HepG2 (cell line): ENCODE results near the gene ABCB9. TPM values are rescaled to one million over a fixed set of nuclear protein-coding genes. Genes with fewer than 3 reads are reported as not detected.

ENCODE experiments used
- FOXA3 ChIP-seq: IDR thresholded peaks from 2 replicates; pipeline ENCODE4 v1.6.1; 2016; ENCODE audit warnings: missing genetic modification reagents, missing compliant biosample characterization
- MED13 ChIP-seq: sonication (generic); formaldehyde crosslinking; IDR thresholded peaks from 2 replicates; pipeline ENCODE4 v1.5.0; 2020; ENCODE audit warnings: missing genetic modification reagents
- MIXL1 ChIP-seq: IDR thresholded peaks from 2 replicates; pipeline ENCODE4 v1.6.1; 2016
- POLR2A ChIP-seq, 2 experiments: IDR thresholded peaks; 2 replicates each; pipeline ENCODE4 v1.6.1; 2011; ENCODE audit warnings: low read depth in 2 of 2, low read length in 2 of 2, mild to moderate bottlenecking in 1 of 2, moderate library complexity in 1 of 2; ENCODE audit not compliant: insufficient read depth in 1 of 2
- SP5 ChIP-seq: IDR thresholded peaks from 2 replicates; pipeline ENCODE4 v1.6.1; 2016; ENCODE audit warnings: low read depth, borderline replicate concordance
- TARDBP ChIP-seq: sonication (generic); formaldehyde crosslinking; IDR thresholded peaks from 2 replicates; pipeline ENCODE4 v1.8.0; 2022; ENCODE audit warnings: mild to moderate bottlenecking, missing genetic modification reagents
- TBX3 ChIP-seq: fragments of 450-650 bp; IDR thresholded peaks from 2 replicates; pipeline ENCODE4 v1.6.1; 2017; ENCODE audit warnings: antibody characterized with exemption, mild to moderate bottlenecking, inconsistent platforms, borderline replicate concordance
- TEAD2 ChIP-seq: sonication (generic); formaldehyde crosslinking; IDR thresholded peaks from 2 replicates; pipeline ENCODE4 v1.9.0; 2021; ENCODE audit warnings: missing genetic modification reagents
- TERF1 ChIP-seq: sonication (generic); formaldehyde crosslinking; IDR thresholded peaks from 2 replicates; pipeline ENCODE4 v1.8.0; 2022; ENCODE audit warnings: mild to moderate bottlenecking, missing genetic modification reagents, moderate library complexity
- ZNF142 ChIP-seq: sonication (generic); formaldehyde crosslinking; IDR thresholded peaks from 2 replicates; pipeline ENCODE4 v1.4.0; 2020; ENCODE audit warnings: missing genetic modification reagents
- ZNF3 ChIP-seq: IDR thresholded peaks from 2 replicates; pipeline ENCODE4 v1.7.0; 2017; ENCODE audit warnings: inconsistent platforms
- ZNF687 ChIP-seq: sonication (generic); formaldehyde crosslinking; IDR thresholded peaks from 2 replicates; pipeline ENCODE4 v1.5.1; 2020; ENCODE audit warnings: mild to moderate bottlenecking, missing genetic modification reagents, moderate library complexity
- polyA plus RNA-seq, 8 experiments: library from polyadenylated mRNA; depleted of rRNA in 3 of 8; stranded (reverse) in 7 of 8; unstranded in 1 of 8; fragments of >200 nt; fragmentation: Illumina TruSeq in 4 of 8; extraction: Trizol in 4 of 8; gene quantifications; 2 replicates each; pipeline versions ENCODE4 v1.2.1 to v1.2.3, GENCODE V29; 2011 to 2016; ENCODE audit warnings: low read depth in 4 of 8, missing spikeins in 1 of 8, mixed read lengths in 1 of 8; ENCODE audit not compliant: insufficient read depth in 1 of 8
- total RNA-seq, 5 experiments: library from RNA; depleted of rRNA; stranded (reverse); fragments of >200 nt; fragmentation: Illumina TruSeq; extraction: Trizol; gene quantifications; 2 replicates each; pipeline ENCODE4 v1.2.3, GENCODE V29; 2016; ENCODE audit warnings: low read depth in 1 of 5
- TF ChIP-seq, protein P1 (sequence below): sonication (generic); formaldehyde crosslinking; IDR thresholded peaks from 2 replicates; pipeline ENCODE4 v1.4.0; 2020; ENCODE audit warnings: missing genetic modification reagents, borderline replicate concordance

The ABCB9 gene
- total and polyA plus RNA-seq, 2 of the 13 experiments (the other 11 are each of a cell fraction or from before 2014, with no cell fraction given): 5.1 to 6.0 TPM

DNA sequence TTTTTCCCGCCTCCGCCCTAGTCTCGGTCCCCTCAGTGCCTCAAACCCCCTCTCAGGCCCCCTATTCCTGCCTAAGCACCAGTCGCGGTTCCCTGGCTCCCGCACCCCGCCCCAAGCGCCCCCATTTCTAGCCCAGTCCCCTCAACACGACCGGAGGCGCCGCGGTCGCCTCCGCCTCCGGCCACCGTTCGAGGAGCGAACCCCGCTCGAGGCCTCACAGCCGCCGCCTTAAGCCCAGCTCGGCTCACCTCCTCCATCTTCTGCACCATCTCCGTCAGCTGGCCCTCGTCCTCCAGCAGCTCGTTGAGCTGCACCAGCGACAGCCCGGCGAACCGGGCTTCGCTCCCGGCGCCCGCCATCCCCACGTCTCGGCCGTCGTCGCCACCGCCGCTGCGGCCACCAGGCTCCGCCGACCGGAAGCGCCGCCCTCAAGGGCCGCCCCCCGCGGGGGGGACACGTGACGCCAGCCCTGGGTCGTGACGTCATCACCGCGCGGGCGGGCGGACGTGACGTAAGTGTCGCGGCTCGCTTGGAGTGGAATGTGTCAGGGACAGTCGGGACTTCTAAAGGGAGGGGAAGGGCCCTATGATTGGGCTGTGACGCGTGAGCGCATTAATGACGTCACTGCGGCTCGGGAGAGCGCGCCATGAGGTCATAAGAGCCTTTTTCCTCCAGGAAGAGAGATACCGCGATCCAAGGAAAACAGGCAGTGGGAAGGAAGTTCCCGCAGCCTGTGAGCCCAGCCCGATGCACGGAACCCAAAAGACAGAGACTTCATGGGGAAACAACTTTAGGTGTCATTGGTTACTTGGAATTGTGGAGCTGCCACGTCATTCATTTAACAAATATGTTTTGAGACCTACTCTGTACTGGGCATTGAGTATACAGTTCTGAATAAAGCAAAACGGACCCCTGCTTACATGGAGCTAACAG lies 70.3 kb downstream of the ABCB9 start, which contains the start of gene VPS37B (continued):
- TF ChIP-seq, protein P1, sequence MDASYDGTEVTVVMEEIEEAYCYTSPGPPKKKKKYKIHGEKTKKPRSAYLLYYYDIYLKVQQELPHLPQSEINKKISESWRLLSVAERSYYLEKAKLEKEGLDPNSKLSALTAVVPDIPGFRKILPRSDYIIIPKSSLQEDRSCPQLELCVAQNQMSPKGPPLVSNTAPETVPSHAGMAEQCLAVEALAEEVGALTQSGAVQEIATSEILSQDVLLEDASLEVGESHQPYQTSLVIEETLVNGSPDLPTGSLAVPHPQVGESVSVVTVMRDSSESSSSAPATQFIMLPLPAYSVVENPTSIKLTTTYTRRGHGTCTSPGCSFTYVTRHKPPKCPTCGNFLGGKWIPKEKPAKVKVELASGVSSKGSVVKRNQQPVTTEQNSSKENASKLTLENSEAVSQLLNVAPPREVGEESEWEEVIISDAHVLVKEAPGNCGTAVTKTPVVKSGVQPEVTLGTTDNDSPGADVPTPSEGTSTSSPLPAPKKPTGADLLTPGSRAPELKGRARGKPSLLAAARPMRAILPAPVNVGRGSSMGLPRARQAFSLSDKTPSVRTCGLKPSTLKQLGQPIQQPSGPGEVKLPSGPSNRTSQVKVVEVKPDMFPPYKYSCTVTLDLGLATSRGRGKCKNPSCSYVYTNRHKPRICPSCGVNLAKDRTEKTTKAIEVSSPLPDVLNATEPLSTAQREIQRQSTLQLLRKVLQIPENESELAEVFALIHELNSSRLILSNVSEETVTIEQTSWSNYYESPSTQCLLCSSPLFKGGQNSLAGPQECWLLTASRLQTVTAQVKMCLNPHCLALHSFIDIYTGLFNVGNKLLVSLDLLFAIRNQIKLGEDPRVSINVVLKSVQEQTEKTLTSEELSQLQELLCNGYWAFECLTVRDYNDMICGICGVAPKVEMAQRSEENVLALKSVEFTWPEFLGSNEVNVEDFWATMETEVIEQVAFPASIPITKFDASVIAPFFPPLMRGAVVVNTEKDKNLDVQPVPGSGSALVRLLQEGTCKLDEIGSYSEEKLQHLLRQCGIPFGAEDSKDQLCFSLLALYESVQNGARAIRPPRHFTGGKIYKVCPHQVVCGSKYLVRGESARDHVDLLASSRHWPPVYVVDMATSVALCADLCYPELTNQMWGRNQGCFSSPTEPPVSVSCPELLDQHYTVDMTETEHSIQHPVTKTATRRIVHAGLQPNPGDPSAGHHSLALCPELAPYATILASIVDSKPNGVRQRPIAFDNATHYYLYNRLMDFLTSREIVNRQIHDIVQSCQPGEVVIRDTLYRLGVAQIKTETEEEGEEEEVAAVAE: no peak
- no peak for TF ChIP-seq MIXL1
- TF ChIP-seq TERF1 (CRISPR knock-in tag): no peak
- TF ChIP-seq ZNF687: peak; percentile 86
- no peak for TF ChIP-seq MED13 (CRISPR knock-in tag)
- TF ChIP-seq ZNF3: no peak
- no peak for TF ChIP-seq TEAD2 (CRISPR knock-in tag)
- TF ChIP-seq ZNF142 (CRISPR knock-in tag): no peak
- TF ChIP-seq SP5: no peak
- 0 out of 2 replicates have a peak, but pooled peaks have one; percentile 31 for TF ChIP-seq TARDBP (CRISPR knock-in tag)
- TF ChIP-seq FOXA3 (CRISPR knock-in tag): 0 out of 2 replicates have a peak, but pooled peaks have one; percentile 21
- TF ChIP-seq TBX3: no peak
- peak; percentile 41 to 72; a peak in 3 of 4 replicates for TF ChIP-seq POLR2A (IDR thresholded peaks at IDR 0.05; ENCODE audit: insufficient read depth in 1 of 2, low read depth in 2 of 2, low read length in 2 of 2)
